GM18907 (cell line): ENCODE results near the gene COLGALT1.

ENCODE experiments used
- ATAC-seq: cut with Tn5 transposase; IDR thresholded peaks from one replicate; pipeline ENCODE4 v1.9.1; 2021; ENCODE audit warnings: mild to moderate bottlenecking, moderate library complexity; ENCODE audit not compliant: unreplicated experiment

The COLGALT1 gene

DNA sequence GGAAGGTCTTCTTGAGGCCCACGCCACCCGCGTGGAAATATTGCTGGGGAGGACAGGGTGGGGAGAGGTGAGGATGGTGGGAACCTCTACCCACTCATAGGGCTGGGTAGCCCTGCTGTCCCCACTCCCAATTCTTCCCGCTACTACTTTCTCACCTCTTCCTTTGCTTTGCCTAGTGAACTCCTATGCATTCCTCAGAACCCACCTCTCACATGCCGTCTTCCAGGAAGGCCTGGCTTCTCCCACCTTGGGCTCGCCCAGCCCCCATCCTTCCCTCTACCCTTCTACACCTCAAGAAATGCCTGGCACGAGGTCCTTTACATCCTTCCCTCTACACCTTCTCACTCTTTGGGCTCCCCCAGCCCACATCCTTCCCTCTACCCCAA lies 62.4 kb downstream of the COLGALT1 start:
- ATAC-seq = no peak

DNA sequence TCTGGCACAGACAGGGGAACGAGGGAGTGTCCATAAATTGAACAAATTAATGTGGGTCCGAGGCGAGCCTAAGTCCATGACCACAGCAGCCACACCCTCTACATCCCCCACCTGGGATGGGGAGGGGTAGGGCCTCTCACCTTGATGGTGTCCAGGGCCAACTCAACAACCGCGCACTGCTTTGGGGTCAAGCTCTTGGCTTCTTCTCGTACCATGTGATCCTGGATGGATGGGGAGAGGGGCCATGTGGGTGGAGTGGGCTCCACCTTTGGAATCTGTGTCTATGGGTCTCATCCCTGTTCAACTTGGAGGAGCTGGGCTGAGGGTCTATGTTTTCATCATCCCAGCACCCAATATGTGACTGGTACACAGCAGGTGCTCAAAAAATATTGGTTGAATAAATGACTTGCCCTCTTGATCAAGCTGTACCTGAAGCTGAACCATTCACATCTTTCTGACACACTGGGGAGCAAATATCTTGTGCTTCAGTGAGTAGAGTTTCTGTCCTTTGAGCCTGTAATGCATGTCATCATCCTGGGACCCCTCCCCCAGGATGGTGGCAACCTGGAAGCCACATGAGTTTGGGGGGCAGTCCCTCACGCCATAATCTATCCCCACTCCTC lies 62.9 kb downstream of the COLGALT1 start:
- no peak for ATAC-seq

DNA sequence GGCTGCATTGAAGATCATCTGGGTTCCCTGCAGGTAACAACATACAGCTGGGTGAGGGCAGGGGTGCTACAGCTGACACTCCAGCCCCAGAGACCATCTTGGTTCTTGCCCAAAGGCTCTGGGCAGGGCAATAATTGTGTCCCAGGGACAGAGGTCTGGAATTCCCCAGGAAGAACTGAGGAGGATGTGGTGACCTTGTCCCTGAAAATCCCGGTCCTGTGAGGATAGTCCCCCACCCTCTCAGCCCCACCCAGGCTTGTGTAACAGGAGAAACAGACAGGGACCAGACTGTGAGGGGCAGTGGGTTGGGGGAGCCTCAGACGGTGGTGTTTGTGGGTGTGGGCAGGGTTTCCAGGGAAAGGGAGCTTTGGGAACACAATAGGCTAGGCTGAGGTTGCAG lies 63.5 kb downstream of the COLGALT1 start:
- no peak for ATAC-seq

DNA sequence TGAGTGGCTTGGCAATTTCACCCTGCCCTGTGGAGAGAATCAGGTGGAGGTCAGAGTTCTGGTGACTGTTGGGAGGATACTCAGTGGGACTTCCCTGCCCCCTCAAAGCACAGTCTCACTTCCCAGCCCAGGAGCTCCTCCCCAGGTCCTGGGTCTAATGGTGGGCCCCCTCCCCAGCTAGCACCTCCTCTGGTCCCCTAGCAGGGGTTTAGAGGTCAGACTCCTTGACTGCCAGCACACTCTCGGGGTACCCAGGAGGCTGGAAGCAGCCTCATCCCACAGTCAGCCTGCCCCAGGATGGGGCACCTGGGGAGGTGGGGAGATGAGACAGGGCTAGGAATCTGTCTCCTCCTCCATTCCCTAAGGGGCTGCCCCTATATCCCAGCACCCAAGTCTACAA lies 65.2 kb downstream of the COLGALT1 start:
- ATAC-seq = no peak

DNA sequence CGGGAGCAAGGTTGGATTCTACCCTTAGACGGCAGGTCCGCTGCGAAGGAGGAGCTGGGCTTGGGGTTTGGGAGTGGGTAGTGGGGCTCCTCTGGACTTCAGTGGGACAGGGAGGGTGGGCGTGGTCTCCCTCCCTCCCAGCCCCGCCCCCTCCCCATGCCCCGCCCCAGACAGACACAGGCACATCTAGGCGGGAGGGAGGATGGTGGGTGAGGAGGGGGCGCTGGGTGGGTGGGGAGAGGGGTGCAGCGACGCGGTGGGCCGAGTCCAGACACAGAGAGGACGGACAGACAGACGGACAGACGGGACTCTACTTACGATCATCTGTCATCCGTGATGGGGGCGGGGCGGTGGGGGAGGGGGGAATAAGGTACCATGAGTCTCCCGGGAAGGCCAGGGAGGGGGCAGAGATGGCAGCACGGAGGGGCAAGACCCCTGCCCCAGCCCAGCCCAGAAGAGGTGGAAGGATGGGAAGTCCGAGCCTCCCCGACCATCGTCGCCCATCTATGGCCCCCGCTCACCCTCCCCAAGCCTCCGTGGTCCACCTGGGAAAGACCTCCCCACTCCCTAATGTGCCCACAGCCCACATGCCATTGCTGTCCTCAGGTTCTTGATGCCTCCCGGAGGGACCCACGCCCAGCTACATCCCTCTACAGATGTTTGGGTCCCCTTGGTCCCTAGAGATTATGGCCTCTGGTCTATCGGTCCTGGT lies 67.9 kb downstream of the COLGALT1 start:
- ATAC-seq = no peak

DNA sequence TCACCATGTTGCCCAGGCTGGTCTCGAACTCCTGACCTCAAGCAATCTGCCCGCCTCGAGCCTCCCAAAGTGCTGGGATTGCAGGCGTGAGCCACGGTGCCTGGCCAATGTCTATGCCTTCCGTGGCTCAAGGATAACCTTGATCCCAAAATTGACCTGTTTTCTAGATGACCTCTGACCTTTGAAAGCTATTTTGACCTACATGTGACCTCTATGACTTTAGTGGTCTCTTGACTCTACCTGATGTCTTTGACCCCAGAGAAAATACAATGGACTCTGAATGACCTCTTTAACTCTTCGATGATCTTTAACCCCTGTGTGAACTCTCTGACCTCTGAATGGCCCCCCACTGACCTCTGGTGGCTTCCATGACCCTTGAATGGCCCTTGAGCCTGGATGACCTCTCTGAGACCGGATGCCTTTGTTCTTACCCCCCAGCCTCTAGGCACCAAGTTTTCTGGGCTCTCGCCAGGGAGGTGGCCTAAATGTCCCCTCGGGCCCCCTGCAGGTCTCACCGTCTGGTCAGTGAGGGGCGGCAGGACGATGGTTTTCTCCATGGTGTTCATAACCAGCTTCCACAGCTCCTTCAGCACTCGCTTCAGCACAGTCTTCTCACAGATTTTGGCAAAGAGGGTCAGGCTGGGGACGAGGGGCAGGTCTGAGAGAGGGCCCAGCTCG lies 69.0 kb downstream of the COLGALT1 start:
- no peak for ATAC-seq

DNA sequence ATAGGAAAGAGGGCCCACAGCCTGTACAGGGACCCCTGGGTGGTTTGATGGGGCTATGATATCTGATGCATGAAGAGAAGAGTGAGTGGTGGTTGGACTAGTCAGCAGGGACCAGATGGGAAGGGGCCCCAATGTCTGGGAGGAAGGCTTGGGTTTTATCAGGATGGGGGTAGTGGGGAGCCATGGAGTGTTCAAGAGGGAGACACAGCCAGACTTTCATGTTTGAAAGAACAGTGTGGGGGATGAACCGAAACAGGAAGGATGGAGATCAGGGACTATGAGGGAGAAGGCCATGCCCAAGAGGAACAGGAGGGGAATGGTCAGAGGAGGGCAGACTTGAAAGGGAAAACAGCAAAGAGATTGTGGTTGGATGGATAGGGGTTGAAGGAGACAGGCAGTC lies 69.6 kb downstream of the COLGALT1 start:
- no peak for ATAC-seq

DNA sequence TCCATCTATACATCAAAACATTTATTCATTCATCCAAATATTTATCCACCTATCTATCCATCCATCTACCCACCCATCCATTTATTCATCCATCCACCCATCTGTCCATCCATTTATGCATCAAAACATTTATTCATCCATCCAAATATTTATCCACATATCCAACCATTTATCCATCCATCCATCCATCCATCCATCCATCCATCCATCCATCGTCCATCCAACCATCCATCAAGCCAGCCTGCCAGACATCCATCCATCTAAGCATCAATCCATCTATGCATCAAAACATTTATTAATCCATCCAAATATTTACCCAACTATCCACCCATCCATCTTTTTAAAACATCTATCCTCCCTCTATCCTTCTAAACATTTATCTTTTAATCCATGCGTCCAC lies 70.5 kb downstream of the COLGALT1 start:
- ATAC-seq = no peak

DNA sequence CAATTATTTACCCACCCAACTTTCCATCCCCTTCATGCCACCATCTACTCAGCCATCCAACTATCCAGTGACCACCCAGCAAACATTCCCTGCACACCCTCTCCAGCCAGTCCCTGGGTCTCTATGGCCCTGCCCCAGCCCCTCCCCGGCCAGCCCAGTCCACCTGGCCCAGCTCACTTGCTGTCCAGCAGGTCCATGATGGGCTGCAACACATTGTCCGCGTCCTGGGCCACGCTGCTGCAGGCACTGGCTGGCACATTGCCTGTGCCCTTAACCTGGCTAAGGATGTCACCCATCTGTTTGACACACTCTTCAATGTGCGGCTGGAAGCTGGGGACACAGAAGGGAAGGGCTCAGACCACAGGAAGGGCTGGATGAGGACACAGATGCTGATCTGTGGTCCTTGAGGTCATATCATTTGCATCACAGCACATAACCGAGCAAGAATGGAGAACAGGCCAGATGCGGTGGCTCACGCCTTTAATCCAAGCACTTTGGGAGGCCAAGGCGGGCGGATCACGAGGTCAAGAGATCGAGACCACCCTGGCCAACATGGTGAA lies 71.1 kb downstream of the COLGALT1 start:
- no peak for ATAC-seq

DNA sequence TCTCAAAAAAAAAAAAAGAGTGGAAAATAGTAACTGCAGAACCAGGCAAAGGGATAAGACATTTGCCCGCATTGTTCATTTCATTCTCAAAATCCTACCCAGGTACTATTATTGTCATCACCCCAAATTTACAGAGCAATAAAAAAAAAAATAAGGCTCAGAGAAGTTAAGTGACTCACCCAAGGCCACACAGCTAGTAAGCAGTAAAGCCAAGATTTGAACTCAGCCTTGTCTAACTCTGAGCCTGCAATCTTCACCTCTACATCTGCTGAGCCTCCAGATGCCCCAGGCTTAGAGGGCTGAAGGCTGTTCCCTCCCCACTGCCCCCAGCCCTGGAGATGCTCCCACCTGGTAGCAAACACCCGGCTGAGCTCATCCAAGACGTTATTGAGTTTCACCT lies 71.7 kb downstream of the COLGALT1 start:
- no peak for ATAC-seq

DNA sequence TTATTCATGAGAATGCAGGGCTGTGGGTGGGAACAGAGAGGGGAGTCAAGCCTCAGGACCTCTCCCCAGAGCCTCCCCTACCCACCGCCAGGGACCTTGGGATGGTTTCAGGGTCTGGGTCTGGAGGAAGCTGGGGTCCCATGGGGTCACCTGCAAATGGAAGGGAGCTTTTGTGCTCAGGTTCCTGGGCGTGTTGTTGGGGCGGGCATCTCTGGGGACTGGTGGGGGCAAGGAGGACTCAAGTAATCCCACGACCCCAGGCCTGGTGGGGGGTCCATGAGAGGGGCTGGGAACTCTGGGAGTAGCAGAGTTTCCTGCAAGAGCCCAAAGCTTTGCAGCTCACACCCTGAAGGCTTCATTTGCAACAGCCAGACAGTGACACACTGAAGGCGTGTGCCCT lies 72.5 kb downstream of the COLGALT1 start:
- no peak for ATAC-seq

DNA sequence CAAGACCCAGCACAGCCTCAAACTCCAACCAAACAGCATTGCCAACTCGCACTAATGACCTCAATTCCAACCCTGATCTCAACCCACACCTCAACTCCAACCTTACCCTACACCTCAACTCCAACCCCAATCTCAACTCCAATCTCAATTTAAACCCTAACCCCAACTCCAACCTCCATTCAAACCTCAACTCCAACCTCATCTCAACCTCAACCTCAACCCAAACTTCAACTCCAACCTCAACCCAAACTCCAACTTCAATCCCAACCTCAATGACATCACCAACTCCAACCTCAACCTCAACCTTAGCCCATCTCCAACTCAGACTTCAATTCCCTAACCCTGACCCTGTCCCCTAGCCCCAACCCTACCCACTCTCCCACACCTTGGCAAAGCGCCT lies 74.3 kb downstream of the COLGALT1 start:
- no peak for ATAC-seq

DNA sequence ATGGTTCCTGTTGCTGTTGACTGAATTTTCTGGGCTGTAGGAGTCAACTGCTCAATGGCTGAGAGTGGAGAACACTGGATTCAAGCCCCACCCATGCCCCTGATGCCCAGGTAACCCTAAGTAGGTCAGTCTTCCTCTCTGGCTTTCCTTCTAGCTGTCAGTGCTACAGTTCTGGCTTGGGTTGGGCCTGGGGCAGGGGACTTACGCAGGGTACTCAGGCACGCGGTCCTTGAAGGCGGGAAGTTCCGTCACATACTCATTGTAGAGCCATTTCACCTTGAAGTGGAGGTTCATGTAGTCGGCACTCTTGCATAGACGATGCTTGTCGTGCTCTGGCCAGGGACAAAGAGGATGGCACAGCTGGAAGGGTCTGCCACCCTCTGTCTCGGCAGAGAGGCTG lies 77.1 kb downstream of the COLGALT1 start:
- no peak for ATAC-seq
